RKO (cell line): ENCODE results near the gene PPM1H.
A peak's percentile ranks its signal among the peaks of the same experiment; 100 is the strongest.
"Not testable (repeated sequence)": the region's sequence is repeated elsewhere in the genome, so short reads cannot be mapped to it uniquely, and the experiment has no call there.

Experiments
- DNase-seq: peaks from one replicate; pipeline ENCODE4 v3.0.0-alpha.2; 2016; ENCODE audit warnings: low spot score

The PPM1H gene

DNA sequence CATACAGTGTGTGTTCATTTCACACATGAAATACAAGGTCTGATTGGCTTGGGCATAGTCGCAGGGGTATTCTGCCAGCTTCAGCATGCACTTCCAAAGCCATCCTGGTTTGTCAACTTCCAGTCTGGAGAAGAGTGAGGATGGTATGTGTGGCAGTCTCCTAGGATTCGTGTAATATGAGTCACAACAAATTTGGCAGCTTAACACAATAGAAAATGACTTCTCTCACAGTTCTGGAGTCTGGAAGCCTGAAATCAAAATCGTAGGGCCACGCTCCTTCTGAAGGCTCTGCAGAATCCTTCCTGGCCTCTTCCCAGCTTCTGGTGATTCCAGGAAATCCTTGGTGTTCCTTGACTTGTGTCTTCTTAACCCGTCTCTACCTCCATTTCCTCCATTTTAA is 167.5 kb downstream of the PPM1H start:
- peak; percentile 18 for DNase-seq

DNA sequence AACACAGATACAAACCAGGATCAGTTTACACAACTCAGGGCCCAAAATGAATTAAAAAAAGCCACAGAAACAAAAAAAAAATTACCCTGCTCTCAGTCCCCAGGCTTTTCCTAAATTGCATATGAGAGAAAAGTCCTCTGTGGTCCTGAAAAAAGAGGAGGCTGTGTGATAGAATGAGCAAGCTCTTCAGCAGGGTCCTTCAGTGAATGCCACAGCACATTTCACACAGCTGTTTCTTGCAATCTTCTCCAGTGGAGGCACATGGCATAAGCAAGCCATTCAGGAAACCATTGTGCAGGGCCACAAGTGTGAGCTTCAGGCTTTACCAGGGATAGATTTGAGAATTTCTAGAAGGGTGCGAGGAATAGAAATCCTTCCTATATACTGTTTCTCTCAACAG is 168.5 kb downstream of the PPM1H start:
- DNase-seq = no peak

DNA sequence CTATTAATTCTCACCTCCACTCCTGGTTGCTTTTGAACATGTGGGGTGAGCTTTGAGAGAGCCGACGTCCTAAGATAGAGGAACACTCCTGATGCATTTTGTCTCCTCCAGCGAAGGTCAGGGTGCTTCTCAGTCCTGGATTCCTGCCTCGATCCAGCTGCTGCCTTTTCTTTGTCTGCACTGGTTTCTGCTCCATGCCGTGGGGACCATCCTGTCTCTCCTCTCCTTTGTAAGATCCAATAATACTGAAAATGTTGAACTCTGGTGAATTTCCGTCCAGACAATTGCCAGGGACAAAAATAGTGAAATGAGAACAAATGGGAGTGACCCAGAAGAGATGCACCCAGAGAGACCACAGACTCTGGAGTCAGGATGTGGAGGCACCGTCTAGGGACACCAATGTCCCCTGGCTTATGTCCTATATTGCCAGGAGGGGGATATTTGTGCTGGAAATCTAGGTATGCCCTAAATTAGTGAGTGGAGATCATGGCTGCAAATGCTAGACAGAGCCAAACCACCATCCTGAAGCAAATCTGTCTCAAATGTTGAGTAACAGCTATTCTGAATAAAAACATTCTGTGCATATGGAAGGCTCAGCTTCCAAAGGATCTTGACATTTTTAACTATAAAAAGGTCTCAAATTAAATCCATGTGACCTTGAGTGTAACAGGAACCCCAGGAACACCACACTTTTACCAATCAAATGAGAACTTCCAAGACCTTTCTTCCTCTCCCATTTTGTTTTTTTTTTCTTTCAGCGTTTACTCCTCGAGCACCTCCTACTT is 170.9 kb downstream of the PPM1H start:
- DNase-seq = no peak

DNA sequence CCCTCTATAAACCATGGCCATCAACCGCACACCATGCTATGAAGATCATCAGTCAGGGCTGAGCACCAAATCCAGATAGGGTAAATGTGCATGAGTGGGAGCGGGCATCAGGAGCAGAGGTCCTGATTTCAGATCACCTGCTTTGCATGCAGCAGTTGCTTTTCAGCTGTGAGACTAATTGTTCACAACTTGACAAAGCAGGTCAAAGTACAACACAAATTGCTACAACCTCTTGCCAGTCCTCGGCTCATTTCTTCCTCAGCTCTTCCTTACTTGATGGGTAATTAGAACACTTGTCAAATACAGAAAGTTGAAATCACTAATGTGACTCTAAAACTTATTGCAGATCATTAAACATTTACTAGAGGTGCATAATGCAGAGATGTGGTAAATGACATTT is 171.6 kb downstream of the PPM1H start:
- no peak for DNase-seq

DNA sequence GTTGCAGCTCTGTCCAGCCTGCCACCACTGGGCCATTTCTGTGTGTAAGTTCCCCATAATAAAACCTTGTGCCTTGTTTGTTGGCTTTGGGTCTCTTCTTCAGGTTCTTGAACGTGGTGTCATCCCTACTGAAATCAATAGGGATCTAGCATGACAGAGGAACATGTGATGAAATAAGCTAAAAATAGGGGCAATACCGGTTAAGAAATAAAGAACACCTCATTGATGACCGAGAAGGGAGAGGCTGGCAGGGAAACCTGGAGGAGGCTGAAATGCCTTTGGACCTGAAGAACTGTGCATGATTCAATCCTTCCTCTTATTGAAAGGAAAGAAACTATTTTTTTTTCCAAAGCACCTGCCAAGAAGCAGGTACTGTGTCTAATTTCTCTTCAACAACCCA is 172.3 kb downstream of the PPM1H start:
- DNase-seq = no peak

DNA sequence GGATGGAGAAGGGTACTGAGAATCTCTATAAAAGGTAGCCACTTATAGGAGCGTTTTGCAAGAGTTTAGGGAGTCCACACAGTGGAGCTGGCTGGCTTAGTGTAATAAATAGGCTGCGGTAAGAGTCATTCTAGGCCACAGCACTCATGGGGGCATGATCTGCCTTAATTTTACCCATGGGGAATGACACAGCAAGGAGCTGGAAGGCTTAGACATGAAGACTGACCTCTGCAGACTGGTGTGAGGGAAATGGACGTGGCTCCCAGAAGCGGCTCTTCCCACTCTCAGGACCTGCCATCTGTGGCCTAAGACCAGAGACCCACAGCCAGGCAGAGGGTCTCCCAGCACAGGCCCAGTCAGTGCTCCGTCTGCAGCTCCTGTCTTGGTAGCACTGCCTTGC is 173.3 kb downstream of the PPM1H start:
- no peak for DNase-seq

DNA sequence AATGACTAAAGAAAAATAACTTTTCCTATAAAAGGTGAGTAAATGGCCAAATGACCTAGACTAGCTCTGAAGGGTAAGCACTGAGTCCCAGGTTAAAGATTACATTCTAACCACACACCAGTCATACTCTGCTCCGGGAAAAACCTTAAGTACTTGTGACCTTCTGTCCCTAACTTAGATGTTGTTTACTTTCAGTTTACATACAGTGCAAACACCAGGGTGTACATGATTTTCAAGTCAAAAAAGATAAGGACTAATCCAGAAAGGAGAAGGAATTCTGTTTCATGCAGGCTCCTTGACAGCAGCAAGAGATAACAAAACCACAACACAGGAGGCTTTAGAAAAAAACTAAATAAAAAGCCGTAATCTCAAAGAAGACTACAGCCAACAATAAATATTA is 174.2 kb downstream of the PPM1H start:
- no peak for DNase-seq

DNA sequence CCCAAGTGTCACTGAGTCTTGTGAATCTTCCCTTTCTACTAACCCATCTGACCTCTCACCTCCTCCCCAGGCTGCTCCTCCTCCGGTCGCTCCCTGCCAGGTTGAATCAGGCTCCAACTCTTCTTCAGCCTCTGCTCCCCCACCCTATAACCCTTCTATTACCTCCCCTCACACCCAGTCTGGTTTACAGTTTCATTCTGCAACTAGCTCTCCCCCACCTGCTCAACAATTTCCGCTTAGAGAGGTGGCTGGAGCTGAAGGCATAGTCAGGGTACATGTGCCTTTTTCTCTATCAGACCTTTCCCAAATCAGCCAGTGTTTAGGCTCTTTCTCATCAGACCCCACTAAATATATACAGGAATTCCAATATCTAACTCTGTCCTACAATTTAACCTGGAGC is 174.6 kb downstream of the PPM1H start:
- not testable (repeated sequence) for DNase-seq

DNA sequence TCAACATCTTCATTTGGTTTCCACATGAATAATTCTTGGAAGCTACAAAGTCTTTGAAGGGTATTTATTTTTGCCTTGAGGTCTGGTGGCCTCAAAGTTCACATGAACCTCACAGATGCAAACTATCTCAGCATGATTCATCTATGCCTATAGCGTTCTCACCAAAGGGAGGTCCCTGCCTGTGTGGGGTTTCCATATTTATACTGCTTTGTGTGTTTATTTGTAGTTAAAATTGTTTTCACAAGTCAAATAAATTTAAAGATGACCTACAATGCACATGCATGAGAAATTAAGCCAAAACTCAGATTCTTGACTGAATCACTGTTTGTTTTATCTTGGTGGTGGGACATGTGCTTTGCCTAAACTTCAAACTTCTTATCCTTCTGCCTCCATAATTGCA is 176.7 kb downstream of the PPM1H start:
- no peak for DNase-seq

DNA sequence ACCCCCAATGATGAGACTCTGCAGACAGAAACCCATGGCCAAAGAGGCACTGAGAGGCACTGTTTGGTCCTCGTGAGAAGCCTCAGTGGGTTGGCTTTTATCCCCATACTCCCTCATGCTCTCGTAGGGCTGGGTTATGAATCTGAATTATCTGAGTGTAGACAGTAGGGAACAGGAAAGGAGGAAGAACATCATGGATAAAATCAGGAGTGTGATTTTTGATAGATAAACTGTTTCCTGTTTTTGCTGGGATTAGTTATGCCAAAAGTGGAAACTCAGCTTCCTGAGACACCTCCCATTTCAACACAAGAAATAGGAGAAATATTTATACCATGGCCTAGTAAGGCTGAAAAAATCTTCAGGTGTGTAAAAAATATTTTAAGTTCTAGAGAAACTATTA is 177.9 kb downstream of the PPM1H start:
- no peak for DNase-seq

DNA sequence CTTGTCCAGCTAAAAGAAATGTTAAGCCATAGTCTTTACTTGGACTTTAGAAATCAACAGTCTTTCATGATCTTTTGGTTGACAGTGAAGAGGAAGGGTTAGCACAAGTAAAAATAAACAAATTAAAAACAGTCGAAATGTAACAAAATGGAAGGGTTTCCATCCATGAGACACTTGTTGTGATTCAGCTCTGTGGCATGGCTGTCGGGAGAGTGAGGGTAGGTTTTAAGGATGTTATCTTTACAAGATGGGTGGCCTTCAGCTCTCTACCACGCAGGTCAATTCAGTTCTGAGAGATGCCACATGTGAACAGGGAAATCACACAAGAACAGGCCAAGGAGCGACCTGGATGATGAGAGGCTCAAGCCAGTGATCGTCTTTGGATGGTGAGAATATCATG is 180.2 kb downstream of the PPM1H start:
- no peak for DNase-seq

DNA sequence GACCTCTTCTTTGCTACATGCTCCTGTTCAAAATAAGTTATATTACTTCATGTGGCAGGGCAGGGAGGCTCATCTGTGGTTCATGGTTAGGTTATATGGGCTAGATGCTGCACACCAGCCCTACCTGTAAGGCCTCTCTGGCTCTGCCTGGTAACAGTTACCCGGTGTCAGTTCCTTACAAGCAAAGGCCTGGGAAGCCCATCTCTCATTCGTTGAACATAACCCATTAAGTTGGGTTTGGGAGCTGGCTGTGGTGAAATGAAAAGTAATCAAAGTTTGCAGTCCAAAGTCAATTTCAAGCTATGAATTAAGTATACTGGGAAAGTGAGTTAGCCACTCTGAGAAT is 183.2 kb downstream of the PPM1H start:
- DNase-seq = no peak

DNA sequence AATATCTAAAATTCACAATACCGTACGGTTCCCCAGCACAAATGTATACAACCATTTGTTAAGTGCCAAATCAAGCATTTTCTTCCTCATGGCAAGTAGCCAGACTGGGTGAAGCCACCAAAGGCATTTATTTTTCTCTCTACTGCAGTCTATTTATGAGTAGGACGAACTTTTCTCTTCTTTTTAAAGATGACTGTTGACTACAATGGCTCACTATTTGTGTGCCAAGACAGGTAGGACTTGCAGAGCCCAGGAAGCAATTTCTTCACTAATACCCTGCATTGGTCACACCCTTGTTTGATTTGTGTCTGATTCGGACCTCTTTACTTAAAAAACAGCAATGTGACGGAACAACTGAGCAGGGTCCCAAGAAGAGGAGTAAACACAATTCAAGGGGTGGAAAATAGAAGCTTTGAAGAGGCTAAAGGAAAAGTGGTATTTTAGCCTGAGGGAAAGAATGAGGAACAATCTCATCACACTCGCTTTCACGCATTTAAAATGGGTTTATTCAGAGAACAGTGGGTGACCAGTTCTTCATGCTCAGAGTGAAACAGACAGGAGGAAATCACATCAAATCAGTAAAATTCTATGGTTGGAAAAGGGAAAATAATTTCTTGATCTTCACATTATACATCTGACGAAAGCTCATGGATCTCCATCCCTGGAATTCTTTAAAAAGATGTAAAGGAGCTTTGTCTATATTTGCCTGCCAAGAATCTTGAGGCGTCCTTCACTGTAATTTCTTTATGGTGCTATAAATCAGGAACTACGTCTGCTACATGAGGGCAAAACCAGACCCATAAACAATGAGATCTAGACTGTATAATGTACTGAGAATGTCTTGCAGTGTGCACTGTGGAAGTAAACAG is 183.8 kb downstream of the PPM1H start:
- no peak for DNase-seq

DNA sequence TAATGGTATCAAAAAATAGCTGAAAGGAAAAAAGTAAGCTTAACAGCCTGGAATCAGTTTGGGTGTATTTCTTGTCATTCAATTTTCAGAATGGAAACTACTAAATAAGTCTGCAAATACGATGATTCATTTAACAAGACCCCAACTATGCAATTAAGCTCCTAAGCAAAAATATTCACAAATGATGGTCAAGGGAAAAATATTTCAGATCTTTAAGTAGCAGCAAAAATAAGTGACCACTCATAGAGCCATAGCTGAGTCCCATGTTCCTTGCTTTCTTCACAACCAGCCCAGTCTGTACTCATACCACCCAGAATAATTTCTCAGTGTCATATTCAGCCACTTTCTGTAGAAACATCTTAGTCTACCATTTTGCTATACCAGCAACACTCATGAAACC is 185.4 kb downstream of the PPM1H start:
- DNase-seq = no peak

DNA sequence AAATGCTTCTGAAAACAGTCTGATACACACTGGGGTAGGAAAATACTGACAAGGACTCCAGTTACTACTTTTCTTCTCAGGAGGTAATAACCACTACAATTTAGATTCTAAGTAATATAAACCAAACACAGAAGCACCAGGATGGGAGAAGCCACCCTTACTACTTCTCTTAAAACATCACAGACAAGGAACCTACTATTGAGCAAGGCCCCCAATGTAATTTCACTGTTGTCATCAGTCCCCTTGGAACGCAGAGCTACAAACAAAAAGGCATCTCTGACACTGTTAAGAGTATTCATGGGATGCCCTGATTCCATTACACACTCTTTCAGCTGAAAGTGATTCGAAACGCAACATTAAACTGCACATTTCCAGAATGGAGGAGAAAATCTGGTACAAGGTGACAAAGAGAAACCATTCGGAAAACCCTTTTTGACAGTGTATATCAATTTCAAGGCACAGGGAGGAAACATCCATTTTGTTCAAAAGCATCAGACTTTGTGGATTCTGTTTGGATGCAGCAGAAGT is 185.9 kb downstream of the PPM1H start:
- no peak for DNase-seq

DNA sequence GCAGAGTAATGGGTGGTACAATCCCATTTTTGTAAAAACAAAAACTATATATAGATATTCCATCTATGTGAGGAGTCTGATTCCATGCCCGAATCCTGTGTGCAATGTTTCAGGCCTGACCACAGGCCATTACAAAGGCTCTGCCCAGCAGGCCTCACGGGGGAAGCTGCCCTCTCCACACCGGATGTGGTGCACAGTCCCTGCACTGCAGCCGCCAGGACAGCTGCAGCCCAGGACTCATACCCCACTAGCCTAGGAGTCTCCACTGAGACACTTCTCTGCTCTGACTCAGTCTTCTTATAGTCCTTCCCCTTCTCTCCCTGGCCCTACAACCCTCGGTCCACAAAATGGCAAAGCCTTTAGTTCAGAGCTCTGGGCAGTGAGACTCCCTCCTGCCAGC is 190.4 kb downstream of the PPM1H start:
- no peak for DNase-seq

DNA sequence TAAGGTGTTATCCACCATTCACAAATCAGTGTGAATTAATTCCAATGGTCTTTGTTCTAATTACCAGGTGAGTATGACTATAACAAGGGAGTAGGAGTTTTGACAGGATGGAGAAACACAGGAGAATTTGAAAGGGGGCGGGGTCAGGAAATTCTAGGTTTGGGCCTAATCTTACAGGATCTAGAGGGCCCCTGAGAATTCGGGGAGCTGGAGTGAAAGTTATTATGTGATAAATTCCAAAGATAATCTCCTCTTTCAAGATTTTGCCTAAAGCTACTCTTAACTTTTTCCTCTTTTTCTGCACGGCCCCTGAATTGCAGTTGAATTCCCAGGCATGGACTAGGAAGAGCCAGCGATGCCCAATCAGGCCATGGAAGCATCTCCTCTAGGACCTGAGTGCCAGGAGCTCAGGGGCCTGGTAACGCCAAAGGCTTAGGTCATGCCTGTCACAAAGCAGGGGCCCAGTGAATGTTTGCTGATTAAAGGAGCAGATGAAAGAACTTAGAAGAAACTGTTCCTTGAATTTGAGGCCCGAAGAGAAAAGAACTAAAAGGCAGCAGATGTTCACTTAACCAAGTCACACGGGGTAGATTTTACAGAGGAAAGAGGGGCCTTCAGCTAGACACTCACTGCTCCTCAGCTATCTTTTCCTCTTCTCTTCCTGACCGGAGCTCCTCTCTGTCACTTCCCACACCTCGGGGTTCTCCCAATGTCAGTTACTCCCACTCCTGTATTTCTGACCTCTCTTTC is 195.5 kb downstream of the PPM1H start:
- no peak for DNase-seq

DNA sequence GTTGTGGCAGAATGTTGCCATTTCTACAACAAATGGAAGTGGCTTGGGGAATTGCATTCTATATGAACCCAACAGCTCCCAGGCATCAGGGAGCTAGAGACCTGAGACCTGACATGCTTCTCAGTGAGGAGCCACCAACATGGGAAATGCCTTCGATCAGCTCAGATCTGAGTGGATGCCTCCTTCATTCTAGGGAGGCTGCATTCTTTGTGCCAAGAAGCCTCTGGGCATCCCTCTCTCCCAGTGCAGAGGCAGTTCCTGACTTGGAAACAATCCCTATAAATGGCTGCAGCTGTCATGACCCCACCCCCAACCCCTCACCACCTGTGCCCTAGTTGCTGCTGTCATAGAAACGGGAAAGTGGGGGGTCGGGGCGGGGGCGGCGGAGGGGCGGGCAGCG is 196.3 kb downstream of the PPM1H start:
- no peak for DNase-seq

DNA sequence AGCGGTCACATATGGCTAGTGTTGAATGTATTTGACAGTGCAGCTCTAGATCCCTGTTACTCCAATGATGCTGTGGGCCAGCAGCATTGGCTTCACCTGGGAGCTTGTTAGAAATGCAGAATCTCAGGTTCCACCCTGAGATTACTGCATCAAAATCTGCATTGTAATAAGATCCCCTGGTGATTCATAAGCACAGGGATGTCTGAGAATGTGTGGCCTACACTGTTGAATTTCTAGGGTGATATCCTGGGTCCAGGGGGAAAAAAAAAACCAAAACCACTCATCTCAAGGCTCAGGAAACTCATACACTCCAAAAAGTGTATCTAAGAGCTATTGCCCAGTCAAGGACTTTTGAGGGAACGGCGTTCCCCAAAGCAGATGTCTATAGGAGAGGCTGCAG is 196.8 kb downstream of the PPM1H start:
- no peak for DNase-seq

DNA sequence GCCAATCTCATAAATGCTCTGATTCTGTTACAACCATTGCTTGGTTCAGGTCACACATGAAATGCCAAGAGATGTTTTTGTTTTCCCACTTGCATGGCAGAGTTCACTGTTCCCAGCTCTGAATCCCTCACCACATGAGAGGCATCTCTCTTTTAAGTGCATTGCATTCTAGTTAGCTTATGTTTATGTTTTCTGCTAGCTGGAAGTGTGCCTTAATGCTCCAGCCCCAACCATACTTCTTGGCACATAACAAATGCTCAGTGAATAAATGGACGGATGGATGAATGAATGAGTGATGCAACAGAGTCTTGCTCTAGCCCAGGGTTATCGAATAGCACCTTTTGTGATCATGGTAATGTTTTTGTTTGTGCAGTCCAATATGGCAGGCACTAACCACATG is 197.3 kb downstream of the PPM1H start:
- no peak for DNase-seq

DNA sequence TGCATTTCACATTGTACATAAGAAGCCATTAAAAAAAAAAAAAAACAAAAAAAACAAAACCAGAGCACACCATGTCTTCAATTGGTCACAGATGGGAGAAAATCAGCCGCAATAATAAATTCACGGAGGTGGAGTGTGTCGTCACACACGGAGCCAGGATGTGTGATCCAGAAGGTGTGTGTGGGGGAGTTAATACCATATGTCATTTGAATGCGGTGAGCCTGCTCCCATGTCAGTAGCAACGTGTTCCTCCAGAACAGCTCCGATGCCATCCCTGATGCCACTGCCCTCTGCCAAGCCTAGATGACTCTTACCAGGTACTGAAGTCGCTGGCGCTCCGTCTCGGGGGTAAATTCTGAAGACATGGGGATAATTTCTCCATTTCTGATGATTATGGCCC is 197.8 kb downstream of the PPM1H start:
- no peak for DNase-seq

DNA sequence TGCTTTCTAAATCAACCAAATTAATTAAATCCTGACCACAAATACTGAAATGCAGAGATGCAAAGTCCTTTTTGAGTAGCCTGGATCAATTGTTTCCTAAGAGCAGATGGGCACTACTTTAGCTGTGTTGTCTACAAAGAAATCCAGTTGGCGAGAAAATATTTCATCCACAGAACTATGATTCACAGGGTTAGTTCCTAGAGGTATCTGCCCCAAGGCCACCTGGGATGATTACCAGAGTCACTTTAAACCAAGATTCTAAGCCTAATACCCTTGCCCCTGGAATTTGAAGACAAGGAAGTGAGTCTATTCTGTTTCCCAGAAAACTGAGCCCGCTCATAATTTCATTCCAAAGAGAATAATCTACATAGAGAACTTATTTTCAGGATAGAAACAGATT is 198.4 kb downstream of the PPM1H start:
- DNase-seq = no peak
